ENCODE results near the gene PTRHD1. TPM values are rescaled to one million over a fixed set of nuclear protein-coding genes. Genes with fewer than 3 reads are reported as not detected.

The PTRHD1 gene
- total and polyA plus RNA-seq, 2 of the 8 experiments (the other 6 are each of a cell fraction or from before 2014, with no cell fraction given) = 46.2 to 91.9 TPM

DNA sequence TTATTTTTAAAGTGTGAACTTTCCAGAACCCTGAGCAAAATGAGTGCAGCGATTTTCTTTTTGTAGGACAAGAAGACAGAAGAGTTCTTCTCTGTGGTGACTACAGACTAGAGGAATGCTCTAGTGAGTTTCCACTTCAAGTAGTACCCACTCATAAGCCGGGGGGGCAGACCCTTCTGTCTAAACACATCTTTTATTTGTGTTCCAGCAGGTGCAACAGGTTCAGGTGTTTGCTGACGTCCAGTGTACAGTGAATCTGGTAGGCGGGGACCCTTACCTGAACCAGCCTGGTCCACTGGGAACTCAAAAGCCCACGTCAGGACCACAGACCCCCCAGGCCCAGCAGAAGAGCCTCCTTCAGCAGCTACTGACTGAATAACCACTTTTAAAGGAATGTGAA lies 25.2 kb downstream of the PTRHD1 start (continued):
- TF ChIP-seq CBX5 (IDR thresholded peaks at IDR 0.05; ENCODE audit: low read depth, low read length) = no peak
- no peak for TF ChIP-seq BCL11A (IDR thresholded peaks at IDR 0.05; ENCODE audit: low read depth in 2 of 2, low read length in 2 of 2)
- no peak for TF ChIP-seq JUN (IDR thresholded peaks at IDR 0.05; ENCODE audit: low read depth, low read length)
